IMR-90 (cell line): ENCODE data around the gene CENPQ. TPM values are rescaled to one million over a fixed set of nuclear protein-coding genes. Genes with fewer than 3 reads are reported as not detected.

Experiments used
- ATAC-seq: fragments of 200-7000 bp; cut with Tn5 transposase; 2 replicates; pipeline ENCODE4 v1.9.1; 2020; ENCODE audit warnings: low read depth, mild to moderate bottlenecking, moderate library complexity
- BruUV-seq: library from RNA; stranded (reverse); fragments of 400-500 nt; replicated peaks from 2 replicates; lab custom pipeline; 2021; lab: Mats Ljungman, UMichigan
- CTCF ChIA-PET: fragments of 300-600 bp; formaldehyde crosslinking; extraction: SDS; loops from one replicate; lab custom pipeline; 2021; ENCODE audit warnings: antibody characterized with exemption; lab: Yijun Ruan, JAX
- POLR2A ChIA-PET: fragments of 300-600 bp; sonication (Branson Sonifier 250); formaldehyde crosslinking; loops from one replicate; lab custom pipeline; 2022; ENCODE audit warnings: antibody characterized with exemption; ENCODE audit not compliant: unreplicated experiment; lab: Charles Lee
- DNase-seq: peaks from one replicate; pipeline ENCODE4 v3.0.0; 2013
- H2AFZ ChIP-seq: replicated peaks from 2 replicates; pipeline ENCODE3; 2013; ENCODE audit warnings: low read length, mild to moderate bottlenecking; ENCODE audit not compliant: poor library complexity
- H2AK5ac ChIP-seq: 2 replicates; pipeline ENCODE4 v1.6.1; 2013; ENCODE audit warnings: low read depth, low read length, inconsistent platforms
- H2AK9ac ChIP-seq: replicated peaks from 2 replicates; pipeline ENCODE3; 2013; ENCODE audit warnings: mild to moderate bottlenecking, low read depth, low read length, moderate library complexity; ENCODE audit not compliant: poor library complexity
- H2BK120ac ChIP-seq: 2 replicates; pipeline ENCODE4 v1.6.1; 2013; ENCODE audit warnings: low read depth, low read length, inconsistent platforms
- H2BK15ac ChIP-seq: 3 replicates; pipeline ENCODE4 v1.6.1; 2013; ENCODE audit warnings: low read depth, low read length, inconsistent platforms
- H2BK20ac ChIP-seq: 2 replicates; pipeline ENCODE4 v1.6.1; 2013; ENCODE audit warnings: low read depth, mild to moderate bottlenecking, inconsistent platforms, low read length, moderate library complexity
- H2BK5ac ChIP-seq: 2 replicates; pipeline ENCODE4 v1.6.1; 2013; ENCODE audit warnings: mild to moderate bottlenecking, low read depth, low read length, inconsistent platforms; ENCODE audit not compliant: poor library complexity, severe bottlenecking
- H3K14ac ChIP-seq: replicated peaks from 2 replicates; pipeline ENCODE4 v1.6.1; 2013; ENCODE audit warnings: low read depth, low read length, inconsistent platforms
- H3K18ac ChIP-seq: 2 replicates; pipeline ENCODE4 v1.6.1; 2013; ENCODE audit warnings: low read depth, low read length, control low read depth
- H3K23ac ChIP-seq: 2 replicates; pipeline ENCODE4 v1.6.1; 2013; ENCODE audit warnings: low read depth, low read length, inconsistent platforms
- H3K27ac ChIP-seq: 2 replicates; pipeline ENCODE4 v1.5.1; 2013; ENCODE audit warnings: mild to moderate bottlenecking, control low read depth, low read length; ENCODE audit not compliant: insufficient read depth
- H3K27me3 ChIP-seq: 2 replicates; pipeline ENCODE4 v1.6.1; 2013; ENCODE audit warnings: low read length; ENCODE audit not compliant: control insufficient read depth, insufficient read depth
- H3K36me3 ChIP-seq: 2 replicates; pipeline ENCODE4 v1.6.1; 2013; ENCODE audit warnings: low read length, mixed read lengths; ENCODE audit not compliant: control insufficient read depth, insufficient read depth
- H3K4ac ChIP-seq: 2 replicates; pipeline ENCODE4 v1.6.1; 2013; ENCODE audit warnings: low read depth, low read length, inconsistent platforms
- H3K4me1 ChIP-seq: 2 replicates; pipeline ENCODE4 v1.6.1; 2013; ENCODE audit warnings: low read length, mixed read lengths; ENCODE audit not compliant: control insufficient read depth, insufficient read depth
- H3K4me2 ChIP-seq: 2 replicates; pipeline ENCODE4 v1.6.1; 2013; ENCODE audit warnings: low read depth, mild to moderate bottlenecking, control low read depth, low read length, moderate library complexity
- H3K4me3 ChIP-seq: 2 replicates; pipeline ENCODE4 v1.5.1; 2013; ENCODE audit warnings: low read depth, mild to moderate bottlenecking, control low read depth, low read length, moderate library complexity; ENCODE audit not compliant: insufficient read depth
- H3K56ac ChIP-seq: 2 replicates; pipeline ENCODE4 v1.6.1; 2013; ENCODE audit warnings: low read length, inconsistent platforms; ENCODE audit not compliant: insufficient read depth; ENCODE audit errors: extremely low read depth
- H3K79me1 ChIP-seq, 2 experiments: 2 replicates each; pipeline ENCODE4 v1.6.1; 2013; ENCODE audit warnings: low read length in 2 of 2, inconsistent platforms in 1 of 2, low read depth in 1 of 2
- H3K9ac ChIP-seq: 2 replicates; pipeline ENCODE4 v1.6.1; 2013; ENCODE audit warnings: low read depth, low read length, control low read depth
- H3K9me1 ChIP-seq: 2 replicates; pipeline ENCODE4 v1.6.1; 2013; ENCODE audit warnings: low read length, inconsistent platforms; ENCODE audit not compliant: insufficient read depth
- H3K9me3 ChIP-seq: 2 replicates; pipeline ENCODE4 v1.6.1; 2013; ENCODE audit warnings: low read length; ENCODE audit not compliant: control insufficient read depth, insufficient read depth
- H4K20me1 ChIP-seq: 2 replicates; pipeline ENCODE4 v1.6.1; 2013; ENCODE audit warnings: low read length, inconsistent platforms; ENCODE audit not compliant: insufficient read depth
- H4K5ac ChIP-seq: 2 replicates; pipeline ENCODE4 v1.6.1; 2013; ENCODE audit warnings: mild to moderate bottlenecking, low read depth, low read length, control low read depth
- H4K8ac ChIP-seq, 2 experiments: 2 replicates each; pipeline ENCODE4 v1.6.1; 2013; ENCODE audit warnings: low read depth in 2 of 2, low read length in 2 of 2, control low read depth in 1 of 2, inconsistent platforms in 1 of 2
- H4K91ac ChIP-seq: 2 replicates; pipeline ENCODE4 v1.6.1; 2013; ENCODE audit warnings: low read depth, low read length, inconsistent platforms; ENCODE audit not compliant: insufficient read depth
- BHLHE40 ChIP-seq: fragments of 150-350 bp; IDR thresholded peaks from 2 replicates; pipeline ENCODE4 v1.6.1; 2016; ENCODE audit warnings: mild to moderate bottlenecking, low read depth, low read length
- CEBPB ChIP-seq: IDR thresholded peaks from 2 replicates; pipeline ENCODE4 v1.6.1; 2012; ENCODE audit warnings: low read depth, low read length, improper control_type of control experiment
- CHD1 ChIP-seq: IDR thresholded peaks from 2 replicates; pipeline ENCODE4 v1.6.1; 2012; ENCODE audit warnings: low read depth, low read length, improper control_type of control experiment
- FOS ChIP-seq: fragments of 150-350 bp; IDR thresholded peaks from 2 replicates; pipeline ENCODE4 v1.6.1; 2016; ENCODE audit warnings: low read depth, low read length
- MAFK ChIP-seq: IDR thresholded peaks from 2 replicates; pipeline ENCODE4 v1.6.1; 2012; ENCODE audit warnings: low read depth, low read length, improper control_type of control experiment
- MAZ ChIP-seq: IDR thresholded peaks from 2 replicates; pipeline ENCODE4 v1.6.1; 2012; ENCODE audit warnings: low read depth, mild to moderate bottlenecking, low read length, improper control_type of control experiment, moderate library complexity, borderline replicate concordance
- MXI1 ChIP-seq: IDR thresholded peaks from 2 replicates; pipeline ENCODE4 v1.6.1; 2012; ENCODE audit warnings: low read depth, mild to moderate bottlenecking, low read length, moderate library complexity, borderline replicate concordance
- NFE2L2 ChIP-seq: fragments of 150-350 bp; IDR thresholded peaks from 2 replicates; pipeline ENCODE4 v1.6.1; 2016; ENCODE audit warnings: low read depth, mild to moderate bottlenecking, low read length
- POLR2A ChIP-seq: IDR thresholded peaks from 2 replicates; pipeline ENCODE4 v1.6.1; 2012; ENCODE audit warnings: mild to moderate bottlenecking, low read depth, low read length
- RAD21 ChIP-seq: IDR thresholded peaks from 2 replicates; pipeline ENCODE4 v1.6.1; 2012; ENCODE audit warnings: low read length, improper control_type of control experiment
- RCOR1 ChIP-seq: IDR thresholded peaks from 2 replicates; pipeline ENCODE4 v1.6.1; 2012; ENCODE audit warnings: mild to moderate bottlenecking, low read length, improper control_type of control experiment; ENCODE audit not compliant: insufficient replicate concordance
- RFX5 ChIP-seq: IDR thresholded peaks from 2 replicates; pipeline ENCODE4 v1.8.0; 2012; ENCODE audit warnings: low read depth, mild to moderate bottlenecking, low read length, moderate library complexity
- SMC3 ChIP-seq: fragments of 150-350 bp; IDR thresholded peaks from 2 replicates; pipeline ENCODE4 v1.6.1; 2016; ENCODE audit warnings: low read depth, mild to moderate bottlenecking, antibody characterized with exemption, low read length, moderate library complexity
- dilution Hi-C: fragments of 300-500 bp; cut with HindIII; formaldehyde crosslinking; loops from one replicate; pipeline ENCODE4 v1.14.3; 2018; ENCODE audit warnings: low sequenced_read_pairs; ENCODE audit not compliant: unreplicated experiment
- in situ Hi-C: fragments of 300-500 bp; cut with MboI; formaldehyde crosslinking; loops from 3 replicates; pipeline ENCODE4 v1.14.3; 2019; ENCODE audit warnings: low sequenced_read_pairs, inconsistent platforms, mixed read lengths
- intact Hi-C: fragments of 100-400 bp; cut with micrococcal nuclease; formaldehyde crosslinking; loops from 2 replicates; pipeline ENCODE4 v1.10.0; 2022
- polyA plus RNA-seq, 3 experiments: library from polyadenylated mRNA; depleted of rRNA; stranded (reverse); fragments of >200 nt; gene quantifications; 2 replicates each; pipeline ENCODE4 v1.2.3, GENCODE V29; 2012; ENCODE audit warnings: low replicate concordance in 1 of 3
- total RNA-seq: library from RNA; depleted of rRNA; stranded (reverse); fragments of >200 nt; gene quantifications from 2 replicates; pipeline ENCODE4 v1.2.3, GENCODE V29; 2012
- TF ChIP-seq, protein P1 (sequence below): fragments of 150-350 bp; IDR thresholded peaks from 2 replicates; pipeline ENCODE4 v1.6.1; 2016; ENCODE audit warnings: low read depth, mild to moderate bottlenecking, low read length, moderate library complexity, borderline replicate concordance
- TF ChIP-seq, protein P2 (sequence below): conservative IDR thresholded peaks from 2 replicates; pipeline ENCODE4 v1.5.1; 2012; ENCODE audit warnings: mild to moderate bottlenecking, low read depth, low read length, improper control_type of control experiment
- TF ChIP-seq, protein P3 (sequence below): fragments of 150-350 bp; IDR thresholded peaks from 2 replicates; pipeline ENCODE4 v1.6.1; 2017; ENCODE audit warnings: mild to moderate bottlenecking, antibody characterized with exemption, low read length, low read depth

The CENPQ gene
- total and polyA plus RNA-seq, 2 of the 4 experiments (the other 2 are of a cell fraction), result 2.2 to 3.7 TPM

DNA sequence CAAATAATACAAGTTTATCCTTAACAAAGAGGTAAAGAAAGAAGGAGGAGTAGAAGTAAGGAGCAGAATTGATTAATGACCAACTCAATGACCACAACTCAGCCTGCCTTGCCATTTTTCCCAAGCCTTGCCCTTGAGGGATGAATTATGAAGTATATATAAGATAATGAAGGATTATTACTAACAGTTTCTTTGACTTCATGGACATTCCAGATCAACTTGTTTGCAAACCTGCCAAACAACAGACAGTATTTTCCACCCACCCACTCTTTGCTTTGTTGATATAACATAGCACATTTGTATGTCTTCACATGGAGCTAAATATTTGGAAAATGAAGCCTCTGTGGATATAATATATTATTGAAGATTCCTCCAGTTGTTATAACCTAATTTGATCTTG, 77.4 kb downstream of the CENPQ start:
- no peak overlapping the region for H2BK20ac ChIP-seq
- no peak overlapping the region for H3K56ac ChIP-seq
- intact Hi-C loops (no loop called here), dilution Hi-C loops (no loop called here), in situ Hi-C loops (loop anchor here (25.0 kb wide), 1 partner anchor 297 kb away; no protein-coding TSS in a partner anchor)
- no peak overlapping the region for H4K5ac ChIP-seq
- H2AK5ac ChIP-seq, result no peak overlapping the region
- ATAC-seq, result no peak
- H2AFZ ChIP-seq, result no peak overlapping the region
- CTCF ChIA-PET, result interaction anchor here (1.3 kb wide), 1 partner anchor 8 kb away, joined by 4 read pairs; no protein-coding TSS in a partner anchor
- no peaks in the 10 kb centered on the region for H4K20me1 ChIP-seq
- H3K79me1 ChIP-seq, result no peaks in the 10 kb centered on the region
- TF ChIP-seq NFE2L2 (no peak), POLR2A (no peak), BHLHE40 (no peak), RCOR1 (no peak), MAFK (no peak), RFX5 (no peak), SMC3 (no peak), MAZ (no peak), FOS (no peak), RAD21 (no peak), MXI1 (no peak), CEBPB (no peak), CHD1 (no peak)
- TF ChIP-seq, protein P1, sequence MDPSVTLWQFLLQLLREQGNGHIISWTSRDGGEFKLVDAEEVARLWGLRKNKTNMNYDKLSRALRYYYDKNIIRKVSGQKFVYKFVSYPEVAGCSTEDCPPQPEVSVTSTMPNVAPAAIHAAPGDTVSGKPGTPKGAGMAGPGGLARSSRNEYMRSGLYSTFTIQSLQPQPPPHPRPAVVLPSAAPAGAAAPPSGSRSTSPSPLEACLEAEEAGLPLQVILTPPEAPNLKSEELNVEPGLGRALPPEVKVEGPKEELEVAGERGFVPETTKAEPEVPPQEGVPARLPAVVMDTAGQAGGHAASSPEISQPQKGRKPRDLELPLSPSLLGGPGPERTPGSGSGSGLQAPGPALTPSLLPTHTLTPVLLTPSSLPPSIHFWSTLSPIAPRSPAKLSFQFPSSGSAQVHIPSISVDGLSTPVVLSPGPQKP, result no peak
- TF ChIP-seq, protein P2, sequence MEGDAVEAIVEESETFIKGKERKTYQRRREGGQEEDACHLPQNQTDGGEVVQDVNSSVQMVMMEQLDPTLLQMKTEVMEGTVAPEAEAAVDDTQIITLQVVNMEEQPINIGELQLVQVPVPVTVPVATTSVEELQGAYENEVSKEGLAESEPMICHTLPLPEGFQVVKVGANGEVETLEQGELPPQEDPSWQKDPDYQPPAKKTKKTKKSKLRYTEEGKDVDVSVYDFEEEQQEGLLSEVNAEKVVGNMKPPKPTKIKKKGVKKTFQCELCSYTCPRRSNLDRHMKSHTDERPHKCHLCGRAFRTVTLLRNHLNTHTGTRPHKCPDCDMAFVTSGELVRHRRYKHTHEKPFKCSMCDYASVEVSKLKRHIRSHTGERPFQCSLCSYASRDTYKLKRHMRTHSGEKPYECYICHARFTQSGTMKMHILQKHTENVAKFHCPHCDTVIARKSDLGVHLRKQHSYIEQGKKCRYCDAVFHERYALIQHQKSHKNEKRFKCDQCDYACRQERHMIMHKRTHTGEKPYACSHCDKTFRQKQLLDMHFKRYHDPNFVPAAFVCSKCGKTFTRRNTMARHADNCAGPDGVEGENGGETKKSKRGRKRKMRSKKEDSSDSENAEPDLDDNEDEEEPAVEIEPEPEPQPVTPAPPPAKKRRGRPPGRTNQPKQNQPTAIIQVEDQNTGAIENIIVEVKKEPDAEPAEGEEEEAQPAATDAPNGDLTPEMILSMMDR, result no peak
- TF ChIP-seq, protein P3, sequence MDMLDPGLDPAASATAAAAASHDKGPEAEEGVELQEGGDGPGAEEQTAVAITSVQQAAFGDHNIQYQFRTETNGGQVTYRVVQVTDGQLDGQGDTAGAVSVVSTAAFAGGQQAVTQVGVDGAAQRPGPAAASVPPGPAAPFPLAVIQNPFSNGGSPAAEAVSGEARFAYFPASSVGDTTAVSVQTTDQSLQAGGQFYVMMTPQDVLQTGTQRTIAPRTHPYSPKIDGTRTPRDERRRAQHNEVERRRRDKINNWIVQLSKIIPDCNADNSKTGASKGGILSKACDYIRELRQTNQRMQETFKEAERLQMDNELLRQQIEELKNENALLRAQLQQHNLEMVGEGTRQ, result no peak
- no peaks in the 10 kb centered on the region for H3K36me3 ChIP-seq
- no peak overlapping the region for H3K27ac ChIP-seq
- H2BK15ac ChIP-seq, result no peak overlapping the region
- H3K4me2 ChIP-seq, result no peak overlapping the region
- H3K4me3 ChIP-seq, result no peak overlapping the region
- H3K23ac ChIP-seq, result no peak overlapping the region
- no peak overlapping the region for H3K9ac ChIP-seq
- H2BK120ac ChIP-seq, result no peak overlapping the region
- no TSS peak for BruUV-seq
- H3K18ac ChIP-seq, result no peak overlapping the region
- no peaks in the 10 kb centered on the region for H3K9me1 ChIP-seq
- no peak overlapping the region for H2AK9ac ChIP-seq
- no peaks in the 10 kb centered on the region for H3K9me3 ChIP-seq
- no peaks in the 10 kb centered on the region for H3K4me1 ChIP-seq
- H3K27me3 ChIP-seq, result no peaks in the 10 kb centered on the region
- no peak for DNase-seq
- H3K4ac ChIP-seq, result no peak overlapping the region
- no peak overlapping the region for H4K91ac ChIP-seq
- H2BK5ac ChIP-seq, result no peak overlapping the region
- POLR2A ChIA-PET, result no interaction called here
- H3K14ac ChIP-seq, result no peak overlapping the region
- H4K8ac ChIP-seq, result no peak overlapping the region
